Activated naive CD4-positive, alpha-beta T cell (primary cell): ENCODE results near the gene KIZ.

Experiments used
- DNase-seq, 4 experiments: peaks; one replicate each; lab custom pipeline; 2025; lab: John Stamatoyannopoulos, UW

The KIZ gene

GRCh38 chr20:21177767-21178166 lies 51.9 kb downstream of the KIZ start:
- no peak for DNase-seq

GRCh38 chr20:21179757-21180156 lies 53.9 kb downstream of the KIZ start:
- DNase-seq = no peak

GRCh38 chr20:21180248-21180647 lies 54.4 kb downstream of the KIZ start:
- no peak for DNase-seq

GRCh38 chr20:21181028-21181427 lies 55.1 kb downstream of the KIZ start:
- no peak for DNase-seq

GRCh38 chr20:21182832-21183563 lies 57.1 kb downstream of the KIZ start:
- DNase-seq = no peak

GRCh38 chr20:21183722-21184121 lies 57.8 kb downstream of the KIZ start:
- DNase-seq = no peak

GRCh38 chr20:21184819-21185218 lies 58.9 kb downstream of the KIZ start:
- no peak for DNase-seq

- DNase-seq = no peak
Measured at GRCh38 chr20:21185849-21186248, 60.0 kb downstream of the KIZ start.

- no peak for DNase-seq
Measured at GRCh38 chr20:21189761-21190523, 64.1 kb downstream of the KIZ start.

GRCh38 chr20:21190869-21191268 lies 65.0 kb downstream of the KIZ start:
- DNase-seq = no peak

GRCh38 chr20:21191839-21192238 lies 66.0 kb downstream of the KIZ start:
- no peak for DNase-seq

GRCh38 chr20:21202259-21202658 lies 76.4 kb downstream of the KIZ start:
- DNase-seq = no peak

- DNase-seq = no peak
Measured at GRCh38 chr20:21203088-21203656, 77.3 kb downstream of the KIZ start.

- no peak for DNase-seq
Measured at GRCh38 chr20:21206584-21206983, 80.7 kb downstream of the KIZ start.

- no peak for DNase-seq
Measured at GRCh38 chr20:21208999-21209398, 83.1 kb downstream of the KIZ start.

- DNase-seq = no peak
Measured at GRCh38 chr20:21209668-21210067, 83.8 kb downstream of the KIZ start.

GRCh38 chr20:21213691-21214090 lies 87.8 kb downstream of the KIZ start:
- DNase-seq = no peak

- DNase-seq = no peak
Measured at GRCh38 chr20:21214431-21214830, 88.5 kb downstream of the KIZ start.

- DNase-seq = no peak
Measured at GRCh38 chr20:21219686-21220085, 93.8 kb downstream of the KIZ start.

GRCh38 chr20:21224217-21224616 lies 98.3 kb downstream of the KIZ start:
- DNase-seq = no peak

GRCh38 chr20:21225215-21225947 lies 99.5 kb downstream of the KIZ start:
- no peak for DNase-seq

GRCh38 chr20:21228511-21228910 lies 102.6 kb downstream of the KIZ start:
- no peak for DNase-seq

- no peak for DNase-seq
Measured at GRCh38 chr20:21229163-21229562, 103.3 kb downstream of the KIZ start.
